Activated T-cell treated with anti-CD3 and anti-CD28 coated beads for 4 hours (primary cell): ENCODE results near the gene MRPS18A.

ENCODE experiments used
- DNase-seq: peaks from one replicate; pipeline ENCODE4 v3.0.0-alpha.2; 2020

The MRPS18A gene

GRCh38 chr6:43695967-43696291 is 8.3 kb upstream of the MRPS18A start:
- no peak for DNase-seq

GRCh38 chr6:43695215-43695966 is 7.8 kb upstream of the MRPS18A start:
- no peak for DNase-seq

- no peak for DNase-seq
Observed at GRCh38 chr6:43689421-43689820, 1.8 kb upstream of the MRPS18A start.

GRCh38 chr6:43687079-43687436 is 533 bp downstream of the MRPS18A start:
- no peak for DNase-seq

GRCh38 chr6:43683708-43684455 is 3.7 kb downstream of the MRPS18A start:
- DNase-seq = no peak

- DNase-seq = no peak
Observed at GRCh38 chr6:43682724-43683429, 4.7 kb downstream of the MRPS18A start.

GRCh38 chr6:43681303-43681702 is 6.3 kb downstream of the MRPS18A start:
- DNase-seq = no peak

- no peak for DNase-seq
Observed at GRCh38 chr6:43680308-43681200, 7.0 kb downstream of the MRPS18A start.

GRCh38 chr6:43679057-43679456 is 8.5 kb downstream of the MRPS18A start:
- DNase-seq = no peak

GRCh38 chr6:43678341-43678740 is 9.2 kb downstream of the MRPS18A start:
- DNase-seq = no peak

GRCh38 chr6:43677759-43678158 is 9.8 kb downstream of the MRPS18A start:
- no peak for DNase-seq

GRCh38 chr6:43676962-43677606 is 10.5 kb downstream of the MRPS18A start:
- no peak for DNase-seq

GRCh38 chr6:43674921-43675320 is 12.7 kb downstream of the MRPS18A start:
- DNase-seq = no peak

GRCh38 chr6:43674291-43674690 is 13.3 kb downstream of the MRPS18A start:
- no peak for DNase-seq

GRCh38 chr6:43673444-43674084 is 14.0 kb downstream of the MRPS18A start:
- DNase-seq = no peak

GRCh38 chr6:43671801-43672690 is 15.5 kb downstream of the MRPS18A start:
- DNase-seq = no peak

- no peak for DNase-seq
Observed at GRCh38 chr6:43671011-43671800, 16.4 kb downstream of the MRPS18A start.

GRCh38 chr6:43670623-43670986 is 17.0 kb downstream of the MRPS18A start:
- no peak for DNase-seq

GRCh38 chr6:43669922-43670622 is 17.5 kb downstream of the MRPS18A start:
- DNase-seq = no peak
